ENCODE data around the gene DNASE2B. TPM values are rescaled to one million over a fixed set of nuclear protein-coding genes. Genes with fewer than 3 reads are reported as not detected.

The DNASE2B gene
- total RNA-seq, 1 experiment from 2014 or later = not detected

- Histone ChIP-seq H3K79me2 (ENCODE audit: low read depth) (no peaks in the 10 kb centered on the region), H3K4me3 (no peak overlapping the region), H3F3A (ENCODE audit: insufficient read depth, low read depth) (no peaks in the 10 kb centered on the region), H3K27ac (no peak overlapping the region), H3K9me2 (ENCODE audit: insufficient read depth) (no peaks in the 10 kb centered on the region), H3K4me2 (no peak overlapping the region), H4K20me1 (ENCODE audit: insufficient read depth) (no peaks in the 10 kb centered on the region), H2AFZ (no peak overlapping the region; the same call in 1 of the 2 replicates), H3K4me1 (replicated peaks; ENCODE audit: insufficient read depth) (peaks cover 16% of the 10 kb centered on the region), H3K36me3 (ENCODE audit: low read depth) (no peaks in the 10 kb centered on the region), H3K27me3 (ENCODE audit: insufficient read depth, low read depth) (no peaks in the 10 kb centered on the region), H3K9me3 (ENCODE audit: insufficient read depth, low read depth) (no peaks in the 10 kb centered on the region; the same call in 1 of the 2 replicates)
- no peak for DNase-seq
- TF ChIP-seq, protein P1, sequence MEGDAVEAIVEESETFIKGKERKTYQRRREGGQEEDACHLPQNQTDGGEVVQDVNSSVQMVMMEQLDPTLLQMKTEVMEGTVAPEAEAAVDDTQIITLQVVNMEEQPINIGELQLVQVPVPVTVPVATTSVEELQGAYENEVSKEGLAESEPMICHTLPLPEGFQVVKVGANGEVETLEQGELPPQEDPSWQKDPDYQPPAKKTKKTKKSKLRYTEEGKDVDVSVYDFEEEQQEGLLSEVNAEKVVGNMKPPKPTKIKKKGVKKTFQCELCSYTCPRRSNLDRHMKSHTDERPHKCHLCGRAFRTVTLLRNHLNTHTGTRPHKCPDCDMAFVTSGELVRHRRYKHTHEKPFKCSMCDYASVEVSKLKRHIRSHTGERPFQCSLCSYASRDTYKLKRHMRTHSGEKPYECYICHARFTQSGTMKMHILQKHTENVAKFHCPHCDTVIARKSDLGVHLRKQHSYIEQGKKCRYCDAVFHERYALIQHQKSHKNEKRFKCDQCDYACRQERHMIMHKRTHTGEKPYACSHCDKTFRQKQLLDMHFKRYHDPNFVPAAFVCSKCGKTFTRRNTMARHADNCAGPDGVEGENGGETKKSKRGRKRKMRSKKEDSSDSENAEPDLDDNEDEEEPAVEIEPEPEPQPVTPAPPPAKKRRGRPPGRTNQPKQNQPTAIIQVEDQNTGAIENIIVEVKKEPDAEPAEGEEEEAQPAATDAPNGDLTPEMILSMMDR (conservative IDR thresholded peaks at IDR 0.05) = no peak
- no peak for TF ChIP-seq EZH2 (IDR thresholded peaks at IDR 0.05; ENCODE audit: low read depth)
- intact Hi-C loops (cut with micrococcal nuclease; ENCODE audit: unreplicated experiment) = no loop called here
- CTCF ChIA-PET = no interaction called here
- POLR2A ChIA-PET (ENCODE audit: unreplicated experiment) = no interaction called here
- no TSS peak for BruUV-seq (replicated peaks)
These were observed 8.1 kb downstream of the DNASE2B start for GRCh38 chr1:84406346-84406861.

DNA sequence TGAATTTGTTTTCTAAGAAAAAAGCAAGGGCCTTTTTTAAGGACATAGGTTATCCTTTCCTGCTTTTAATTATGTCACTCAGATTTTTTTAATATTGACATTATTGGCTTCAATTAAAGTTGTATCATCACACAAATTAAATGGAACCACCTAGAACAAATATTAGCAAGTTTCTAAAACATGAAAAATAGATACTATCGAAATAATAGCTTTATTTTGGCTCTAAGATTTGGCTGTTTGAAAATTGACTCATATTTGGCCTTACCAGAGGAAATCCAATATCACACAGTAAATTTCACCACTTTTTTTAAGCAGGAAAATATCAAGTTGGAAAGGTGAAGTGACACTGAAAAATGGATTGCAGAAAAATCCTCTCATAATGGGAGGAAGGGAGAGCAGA lies 9.2 kb downstream of the DNASE2B start:
- H3K36me3 ChIP-seq (ENCODE audit: low read depth) = no peaks in the 10 kb centered on the region
- no peak overlapping the region for H3K4me2 ChIP-seq
- no peak for DNase-seq
- H3K4me3 ChIP-seq = no peak overlapping the region
- POLR2A ChIA-PET (ENCODE audit: unreplicated experiment) = no interaction called here
- no peaks in the 10 kb centered on the region for H3K9me3 ChIP-seq (ENCODE audit: insufficient read depth, low read depth)
- no peaks in the 10 kb centered on the region for H4K20me1 ChIP-seq (ENCODE audit: insufficient read depth)
- no TSS peak for BruUV-seq (replicated peaks)
- intact Hi-C loops (cut with micrococcal nuclease; ENCODE audit: unreplicated experiment) = no loop called here
- no peaks in the 10 kb centered on the region for H3K27me3 ChIP-seq (ENCODE audit: insufficient read depth, low read depth)
- H3K27ac ChIP-seq = no peak overlapping the region
- no peak for TF ChIP-seq EZH2 (IDR thresholded peaks at IDR 0.05; ENCODE audit: low read depth)
- TF ChIP-seq, protein P1 (conservative IDR thresholded peaks at IDR 0.05) = no peak
- no peak overlapping the region for H2AFZ ChIP-seq
- no peaks in the 10 kb centered on the region for H3K9me2 ChIP-seq (ENCODE audit: insufficient read depth)
- peaks cover 16% of the 10 kb centered on the region for H3K4me1 ChIP-seq (replicated peaks; ENCODE audit: insufficient read depth)
- no peaks in the 10 kb centered on the region for H3F3A ChIP-seq (ENCODE audit: insufficient read depth, low read depth)
- CTCF ChIA-PET = no interaction called here
- no peaks in the 10 kb centered on the region for H3K79me2 ChIP-seq (ENCODE audit: low read depth)

DNA sequence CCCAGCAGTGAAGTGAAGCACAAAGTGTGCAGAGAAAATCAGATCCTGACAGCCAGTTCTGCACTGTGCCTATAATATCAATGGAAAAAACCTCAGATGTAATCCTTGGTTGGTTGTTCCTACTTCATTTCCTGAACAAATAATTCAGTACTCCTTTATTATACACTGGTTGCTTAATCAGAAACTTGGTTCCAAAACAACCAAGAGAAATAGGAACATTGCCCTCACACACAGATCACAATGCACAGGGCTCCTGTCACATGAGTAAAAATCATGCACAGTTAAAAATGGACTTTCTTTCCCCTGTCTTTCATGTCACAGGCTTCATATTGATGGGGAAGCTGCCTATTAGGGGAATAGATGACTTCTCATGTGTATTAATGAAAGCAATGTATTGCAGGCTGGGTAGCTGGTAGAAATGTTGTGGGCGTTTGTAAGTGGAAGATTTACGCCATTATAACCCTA lies 9.7 kb downstream of the DNASE2B start:
- H3K36me3 ChIP-seq (ENCODE audit: low read depth) = no peaks in the 10 kb centered on the region
- intact Hi-C loops (cut with micrococcal nuclease; ENCODE audit: unreplicated experiment) = no loop called here
- no peaks in the 10 kb centered on the region for H3K9me3 ChIP-seq (ENCODE audit: insufficient read depth, low read depth)
- no peaks in the 10 kb centered on the region for H3F3A ChIP-seq (ENCODE audit: insufficient read depth, low read depth)
- no peak overlapping the region for H3K4me3 ChIP-seq
- ChIA-PET CTCF (no interaction called here), POLR2A (ENCODE audit: unreplicated experiment) (no interaction called here)
- TF ChIP-seq EZH2 (IDR thresholded peaks at IDR 0.05; ENCODE audit: low read depth) = no peak
- TF ChIP-seq, protein P1 (conservative IDR thresholded peaks at IDR 0.05) = no peak
- DNase-seq = no peak
- no peaks in the 10 kb centered on the region for H3K27me3 ChIP-seq (ENCODE audit: insufficient read depth, low read depth)
- no TSS peak for BruUV-seq (replicated peaks)
- peaks cover 16% of the 10 kb centered on the region for H3K4me1 ChIP-seq (replicated peaks; ENCODE audit: insufficient read depth)
- no peaks in the 10 kb centered on the region for H3K79me2 ChIP-seq (ENCODE audit: low read depth)
- no peaks in the 10 kb centered on the region for H3K9me2 ChIP-seq (ENCODE audit: insufficient read depth)
- no peaks in the 10 kb centered on the region for H4K20me1 ChIP-seq (ENCODE audit: insufficient read depth)
- H2AFZ ChIP-seq = no peak overlapping the region
- H3K4me2 ChIP-seq = no peak overlapping the region
- H3K27ac ChIP-seq = no peak overlapping the region

All from PC-9 (cell line).